Daoy (cell line): ENCODE data around the gene SHE. TPM values are rescaled to one million over a fixed set of nuclear protein-coding genes. Genes with fewer than 3 reads are reported as not detected.
A peak's percentile ranks its signal among the peaks of the same experiment; 100 is the strongest.

Experiments used
- DNase-seq: peaks from one replicate; pipeline ENCODE4 v3.0.0-alpha.2; 2015; ENCODE audit warnings: low read depth
- total RNA-seq: library from RNA; depleted of rRNA; stranded (reverse); fragments of >200 nt; shearing (Covaris generic); gene quantifications from 2 replicates; pipeline ENCODE4 v1.2.3, GENCODE V29; 2014

The SHE gene
- total RNA-seq, 1 experiment from 2014 or later, result 0.11 TPM

DNA sequence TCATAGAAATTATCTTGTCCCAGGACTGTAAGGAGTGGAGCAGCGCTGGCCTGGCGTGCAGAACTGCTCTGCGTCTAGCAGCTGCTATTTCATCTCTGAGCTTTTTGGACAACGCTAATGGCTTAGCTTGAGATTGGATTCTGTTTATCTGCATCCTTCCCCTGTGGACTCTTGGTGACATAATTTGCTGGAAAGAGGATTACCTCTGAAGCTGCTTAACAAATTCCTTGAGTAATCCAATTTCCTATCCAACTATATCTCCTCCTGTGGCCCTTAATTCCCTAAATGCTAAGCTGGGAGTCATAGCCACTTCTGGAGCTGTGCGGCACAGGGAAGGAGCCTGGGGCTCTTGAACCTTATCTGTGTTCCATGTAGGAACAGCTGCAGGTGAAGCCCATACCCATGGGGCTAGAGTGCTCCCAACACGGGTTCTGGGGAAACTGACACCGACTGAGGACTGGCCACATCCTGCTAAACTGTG, 53.8 kb downstream of the SHE start:
- DNase-seq, result no peak

GRCh38 chr1:154446789-154447188, 55.4 kb downstream of the SHE start:
- no peak for DNase-seq

DNA sequence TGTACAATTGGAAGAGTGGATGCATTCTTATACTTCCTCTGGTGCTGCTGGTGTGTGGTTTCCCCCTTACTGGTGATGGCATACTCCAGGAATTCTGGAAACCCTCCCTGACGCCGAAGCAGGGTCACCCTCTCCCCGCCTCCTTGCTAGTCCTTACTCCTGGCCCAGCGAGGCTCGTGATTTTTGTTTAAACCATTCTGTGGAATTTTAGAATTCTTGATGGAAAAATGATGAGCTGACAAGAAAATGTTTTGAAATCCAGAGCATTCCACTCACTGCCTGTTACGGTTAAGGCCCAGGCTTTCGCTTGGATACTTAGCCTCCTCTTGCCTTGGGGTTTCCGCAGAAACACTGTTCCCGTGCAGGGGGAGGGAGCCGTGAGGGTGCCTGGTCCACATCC, 55.9 kb downstream of the SHE start:
- DNase-seq, result peak; percentile 79

GRCh38 chr1:154445040-154445472, 57.2 kb downstream of the SHE start:
- DNase-seq, result peak; percentile 86

GRCh38 chr1:154443274-154444013, 58.8 kb downstream of the SHE start:
- no peak for DNase-seq

DNA sequence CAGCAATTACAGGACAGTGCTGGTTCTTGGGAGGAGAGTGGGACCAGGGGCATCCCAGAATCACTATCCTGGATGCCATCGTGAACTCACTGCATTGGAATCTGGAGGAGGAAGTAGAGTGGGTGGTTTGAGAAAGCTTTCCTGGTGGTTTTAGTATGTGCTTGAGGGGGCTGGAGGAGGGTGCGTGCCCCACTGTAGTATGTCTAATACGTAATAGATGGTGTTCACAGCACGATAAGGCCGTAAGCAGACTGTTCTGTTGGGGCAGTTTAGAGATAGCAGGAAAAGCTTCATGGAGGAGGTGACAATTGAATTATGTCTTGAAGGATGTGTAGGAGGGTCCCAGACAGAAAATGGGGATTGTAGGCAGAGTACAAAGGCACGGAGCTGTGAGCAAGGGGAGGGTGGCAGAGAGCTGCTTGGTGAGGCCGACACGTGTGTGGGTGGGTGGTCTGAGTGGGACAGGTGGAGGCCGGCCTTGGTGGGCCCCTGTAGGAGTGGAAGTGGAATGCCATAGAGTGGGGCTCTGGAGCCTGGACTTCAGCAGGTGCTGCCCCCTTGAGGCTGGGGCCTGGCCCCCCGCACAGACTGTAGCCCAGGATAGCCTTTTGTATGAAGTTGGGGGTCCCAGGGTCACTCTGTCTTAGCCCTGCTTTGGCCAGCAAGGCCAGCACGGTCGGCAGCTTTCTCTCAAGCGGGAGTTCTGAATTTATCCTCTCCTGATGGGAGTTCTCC, 60.0 kb downstream of the SHE start:
- DNase-seq, result peak; percentile 80

DNA sequence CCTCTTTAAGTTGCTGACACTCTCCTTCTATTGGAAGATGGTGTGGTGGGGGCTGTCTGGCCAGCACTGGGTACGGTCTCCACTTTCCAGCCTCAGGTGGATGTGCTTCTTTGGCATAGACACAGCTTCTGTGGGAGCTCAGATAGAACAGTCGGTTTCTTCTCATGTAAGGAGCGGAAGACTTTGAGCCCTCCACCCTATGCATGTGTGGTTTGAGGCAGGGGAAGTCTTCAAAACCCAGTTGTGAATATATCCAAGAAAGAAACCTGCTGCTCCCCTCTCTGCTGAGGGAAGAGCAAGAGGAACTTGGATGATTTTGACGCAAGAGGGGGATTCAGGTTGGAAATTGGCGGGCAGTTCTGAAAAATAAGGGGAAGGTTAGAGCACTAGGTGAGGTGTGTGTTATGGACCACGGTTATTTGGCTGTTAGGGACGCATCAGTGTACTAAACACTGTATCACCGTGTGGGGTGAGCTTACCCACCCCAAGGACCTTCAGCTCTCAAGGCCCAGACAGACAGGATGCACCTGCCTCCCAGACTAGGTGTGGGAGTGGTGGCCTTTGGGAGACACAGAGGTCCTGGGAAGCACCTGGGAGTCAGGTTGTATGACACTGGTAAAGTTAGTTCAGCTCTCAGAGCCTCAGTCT, 60.8 kb downstream of the SHE start:
- no peak for DNase-seq

- DNase-seq, result no peak
These were observed 62.0 kb downstream of the SHE start for GRCh38 chr1:154440036-154440804.

DNA sequence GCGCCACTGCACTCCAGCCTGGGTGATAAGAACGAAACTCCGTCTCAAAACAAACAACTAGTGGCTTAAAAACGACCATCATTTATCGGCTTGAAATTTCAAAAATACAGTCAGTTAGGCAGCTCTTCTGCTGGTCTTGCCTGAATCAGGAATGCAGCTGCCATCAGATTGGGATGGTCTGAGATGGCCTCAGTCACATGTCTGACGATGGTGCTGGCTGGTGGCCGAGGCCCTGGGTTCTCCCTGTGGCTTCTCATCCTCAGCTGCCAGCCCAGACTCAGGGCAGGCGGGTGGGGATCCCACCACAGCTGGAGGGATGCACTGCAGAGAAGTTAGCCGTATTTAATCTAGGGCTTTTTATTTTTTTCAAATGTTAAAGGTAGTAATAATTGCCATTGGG, 65.8 kb downstream of the SHE start:
- DNase-seq, result no peak

DNA sequence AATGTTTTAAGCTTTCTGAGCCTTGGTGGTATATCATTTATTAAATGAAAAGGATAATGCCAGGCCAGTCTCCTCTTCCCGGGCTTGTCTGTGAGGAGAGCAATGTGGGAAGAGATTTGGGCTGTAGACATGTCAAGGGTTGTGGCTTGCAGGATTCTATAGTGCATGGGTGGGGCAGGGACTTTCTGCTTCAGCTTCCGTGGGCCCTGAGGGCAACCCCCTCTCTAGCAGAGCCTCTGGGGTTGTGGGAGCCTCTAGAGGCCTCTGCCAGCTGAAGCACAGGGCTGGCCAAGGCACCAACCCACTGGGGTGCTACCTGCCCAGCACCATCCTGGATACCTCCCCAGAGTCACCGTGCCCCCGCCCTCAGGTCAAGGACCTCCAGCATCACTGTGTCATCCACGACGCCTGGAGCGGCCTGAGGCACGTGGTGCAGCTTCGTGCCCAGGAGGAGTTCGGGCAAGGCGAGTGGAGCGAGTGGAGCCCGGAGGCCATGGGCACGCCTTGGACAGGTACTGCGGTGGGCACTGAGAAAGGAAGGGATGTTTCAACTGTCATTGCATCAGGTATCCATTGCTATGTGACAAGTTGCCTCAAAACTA, 66.5 kb downstream of the SHE start:
- no peak for DNase-seq

DNA sequence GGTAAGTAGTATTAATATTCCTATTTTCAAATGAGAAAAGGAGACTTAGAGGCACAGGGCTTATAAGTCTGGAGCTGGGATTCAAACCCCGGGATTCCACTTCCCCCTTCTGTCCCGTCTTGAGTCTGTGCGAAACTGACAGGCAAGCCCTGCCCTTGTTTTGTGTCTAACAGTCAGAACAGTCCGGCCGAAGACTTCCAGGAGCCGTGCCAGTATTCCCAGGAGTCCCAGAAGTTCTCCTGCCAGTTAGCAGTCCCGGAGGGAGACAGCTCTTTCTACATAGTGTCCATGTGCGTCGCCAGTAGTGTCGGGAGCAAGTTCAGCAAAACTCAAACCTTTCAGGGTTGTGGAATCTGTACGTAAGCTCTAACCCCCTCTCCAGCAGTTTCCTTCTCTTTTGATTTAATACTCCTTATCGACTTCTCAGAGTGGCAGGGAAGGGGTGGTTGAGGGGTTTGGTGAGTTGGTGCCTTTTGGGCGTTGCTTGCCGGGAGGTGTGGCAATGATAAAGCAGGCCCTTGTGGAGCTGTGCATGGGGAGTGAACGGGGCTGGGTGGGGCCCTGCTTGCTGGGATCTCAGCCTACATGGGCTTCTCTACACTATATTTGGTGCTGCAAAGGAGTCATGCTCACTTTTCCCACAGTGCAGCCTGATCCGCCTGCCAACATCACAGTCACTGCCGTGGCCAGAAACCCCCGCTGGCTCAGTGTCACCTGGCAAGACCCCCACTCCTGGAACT, 67.7 kb downstream of the SHE start:
- DNase-seq, result no peak

DNA sequence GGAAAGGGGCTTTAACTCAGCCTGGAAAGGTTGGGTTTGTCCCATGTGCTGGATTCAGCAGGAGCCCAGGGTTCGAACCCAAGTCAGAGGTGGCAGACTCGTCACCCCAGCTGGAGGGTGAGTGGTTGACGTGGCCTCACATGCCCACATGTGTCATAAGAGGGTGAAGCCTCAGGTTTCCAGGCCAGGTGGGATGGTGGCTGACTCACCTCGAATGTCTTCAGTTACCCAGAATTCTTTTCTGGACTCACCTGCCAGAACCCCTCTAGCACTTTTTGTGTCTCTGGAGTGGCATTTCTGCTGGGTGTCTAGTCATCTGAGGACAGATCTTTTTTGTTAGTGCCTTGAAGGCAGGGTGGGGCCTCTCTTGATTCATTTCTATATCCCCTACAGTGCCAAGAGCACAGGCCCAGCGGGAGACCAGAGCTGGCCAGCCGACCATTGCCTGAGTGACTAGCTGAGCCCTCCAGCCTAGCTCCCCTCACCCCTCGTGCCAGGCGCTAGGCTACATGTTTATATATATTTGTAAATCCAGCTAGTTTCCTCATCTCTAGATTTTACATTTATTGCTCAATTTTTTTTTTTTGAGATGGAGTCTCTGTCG, 68.9 kb downstream of the SHE start:
- peak; percentile 69 for DNase-seq

- DNase-seq, result peak; percentile 97
These were observed 70.4 kb downstream of the SHE start for GRCh38 chr1:154431586-154432373.

- DNase-seq, result no peak
These were observed 71.3 kb downstream of the SHE start for GRCh38 chr1:154430903-154431302.

GRCh38 chr1:154429841-154430611, 72.2 kb downstream of the SHE start:
- DNase-seq, result no peak
